ENCODE measurements around the gene NUP85. TPM values are rescaled to one million over a fixed set of nuclear protein-coding genes. Genes with fewer than 3 reads are reported as not detected.
"Not testable (repeated sequence)": the region's sequence is repeated elsewhere in the genome, so short reads cannot be mapped to it uniquely, and the experiment has no call there.

NUP85 gene
- total RNA-seq, 1 donor from 2014 or later, result 44.3 TPM

- H3K4me2 ChIP-seq (ENCODE audit: low read length); H3K9me3 Mint-ChIP-seq (ENCODE audit: unreplicated experiment); H3K36me3 ChIP-seq (ENCODE audit: insufficient read depth, low read length); DNase-seq (ENCODE audit: low read depth); H2AFZ ChIP-seq (ENCODE audit: low read depth, low read length); FAIRE-seq; H3K9ac ChIP-seq (ENCODE audit: low read length); H3K27ac Mint-ChIP-seq (ENCODE audit: unreplicated experiment); H3K4me3 ChIP-seq (ENCODE audit: insufficient read depth, low read depth, low read length); H3K27me3 ChIP-seq (ENCODE audit: insufficient read depth, low read length); H3K27me3 Mint-ChIP-seq (ENCODE audit: low read depth, unreplicated experiment); H3K27ac ChIP-seq (ENCODE audit: low read depth, low read length); H3K9me3 ChIP-seq (ENCODE audit: insufficient read depth, low read depth, low read length); H3K36me3 Mint-ChIP-seq (ENCODE audit: low read depth, unreplicated experiment); H3K4me3 Mint-ChIP-seq (ENCODE audit: unreplicated experiment): not testable (repeated sequence)
- Histone ChIP-seq H3K4me1 (ENCODE audit: insufficient read depth, low read length) (peaks cover 10% of the 10 kb centered on the region), H4K20me1 (ENCODE audit: insufficient read depth, low read length) (peaks cover 26% of the 10 kb centered on the region), H3K79me2 (ENCODE audit: insufficient read depth, low read length) (peaks cover 52% of the 10 kb centered on the region)
- H3K4me1 Mint-ChIP-seq (ENCODE audit: low read depth, unreplicated experiment), result peaks cover 19% of the 10 kb centered on the region
Measured at GRCh38 chr17:75257228-75257627, 51.7 kb downstream of the NUP85 start.

DNA sequence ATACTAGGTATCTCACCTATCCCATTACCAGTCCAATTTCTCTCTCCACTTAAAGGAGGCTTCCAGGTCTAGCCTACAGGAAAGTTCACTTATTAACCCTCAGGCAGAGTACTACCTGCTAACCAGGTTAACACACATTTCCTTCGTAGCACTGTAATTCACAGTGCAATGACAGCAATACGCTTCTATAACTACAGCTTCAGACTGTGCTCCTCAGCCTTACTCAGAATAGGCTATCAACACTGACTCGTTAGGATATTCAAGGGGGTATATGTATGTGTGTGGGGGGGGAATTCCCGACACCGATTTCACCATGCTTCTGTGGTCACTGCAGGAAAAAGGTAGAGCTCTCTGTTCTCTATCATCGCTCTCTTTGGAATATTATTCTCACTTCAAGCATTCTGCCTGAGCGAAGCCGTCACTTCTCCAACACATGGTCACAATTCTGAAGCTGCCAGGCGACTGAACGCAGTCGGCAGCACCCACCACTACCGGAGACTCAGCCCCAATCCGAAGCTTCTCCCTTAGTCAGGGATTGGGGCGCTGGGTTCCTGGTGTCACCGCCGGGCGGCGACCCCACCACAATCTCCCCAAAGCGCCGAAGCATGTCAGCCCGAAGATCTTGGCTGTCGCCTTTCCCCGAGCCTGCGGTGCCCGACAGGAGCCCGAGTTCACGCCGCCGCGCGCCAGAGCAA lies 55.3 kb downstream of the NUP85 start:
- peak overlapping the region; percentile 94 for H3K4me2 ChIP-seq (ENCODE audit: low read length)
- peak overlapping the region; percentile 97 for H2AFZ ChIP-seq (ENCODE audit: low read depth, low read length)
- H3K27ac ChIP-seq (ENCODE audit: low read depth, low read length), result peak overlapping the region; percentile 100
- H3K4me3 ChIP-seq (ENCODE audit: insufficient read depth, low read depth, low read length), result peak overlapping the region; percentile 93
- Mint-ChIP-seq H3K4me1 (ENCODE audit: low read depth, unreplicated experiment) (peaks cover 26% of the 10 kb centered on the region), H3K9me3 (ENCODE audit: unreplicated experiment) (no peaks in the 10 kb centered on the region), H3K27me3 (ENCODE audit: low read depth, unreplicated experiment) (no peaks in the 10 kb centered on the region), H3K4me3 (ENCODE audit: unreplicated experiment) (peak overlapping the region; percentile 91), H3K27ac (ENCODE audit: unreplicated experiment) (peak overlapping the region; percentile 98), H3K36me3 (ENCODE audit: low read depth, unreplicated experiment) (no peaks in the 10 kb centered on the region)
- no peak for TF ChIP-seq EZH2 (IDR thresholded peaks at IDR 0.05; ENCODE audit: insufficient read depth, low read length)
- TF ChIP-seq CTCF (IDR thresholded peaks at IDR 0.05; ENCODE audit: insufficient read depth, low read depth, low read length), result no peak
- DNase-seq (ENCODE audit: low read depth) (no peak), FAIRE-seq (no peak)
- no peaks in the 10 kb centered on the region for H3K9me3 ChIP-seq (ENCODE audit: insufficient read depth, low read depth, low read length)
- no peaks in the 10 kb centered on the region for H3K27me3 ChIP-seq (ENCODE audit: insufficient read depth, low read length)
- H4K20me1 ChIP-seq (ENCODE audit: insufficient read depth, low read length), result peaks cover 26% of the 10 kb centered on the region
- peak overlapping the region; percentile 97 for H3K9ac ChIP-seq (ENCODE audit: low read length)
- peaks cover 17% of the 10 kb centered on the region for H3K4me1 ChIP-seq (ENCODE audit: insufficient read depth, low read length)
- peaks cover 16% of the 10 kb centered on the region for H3K36me3 ChIP-seq (ENCODE audit: insufficient read depth, low read length)
- H3K79me2 ChIP-seq (ENCODE audit: insufficient read depth, low read length), result peaks cover 63% of the 10 kb centered on the region

DNA sequence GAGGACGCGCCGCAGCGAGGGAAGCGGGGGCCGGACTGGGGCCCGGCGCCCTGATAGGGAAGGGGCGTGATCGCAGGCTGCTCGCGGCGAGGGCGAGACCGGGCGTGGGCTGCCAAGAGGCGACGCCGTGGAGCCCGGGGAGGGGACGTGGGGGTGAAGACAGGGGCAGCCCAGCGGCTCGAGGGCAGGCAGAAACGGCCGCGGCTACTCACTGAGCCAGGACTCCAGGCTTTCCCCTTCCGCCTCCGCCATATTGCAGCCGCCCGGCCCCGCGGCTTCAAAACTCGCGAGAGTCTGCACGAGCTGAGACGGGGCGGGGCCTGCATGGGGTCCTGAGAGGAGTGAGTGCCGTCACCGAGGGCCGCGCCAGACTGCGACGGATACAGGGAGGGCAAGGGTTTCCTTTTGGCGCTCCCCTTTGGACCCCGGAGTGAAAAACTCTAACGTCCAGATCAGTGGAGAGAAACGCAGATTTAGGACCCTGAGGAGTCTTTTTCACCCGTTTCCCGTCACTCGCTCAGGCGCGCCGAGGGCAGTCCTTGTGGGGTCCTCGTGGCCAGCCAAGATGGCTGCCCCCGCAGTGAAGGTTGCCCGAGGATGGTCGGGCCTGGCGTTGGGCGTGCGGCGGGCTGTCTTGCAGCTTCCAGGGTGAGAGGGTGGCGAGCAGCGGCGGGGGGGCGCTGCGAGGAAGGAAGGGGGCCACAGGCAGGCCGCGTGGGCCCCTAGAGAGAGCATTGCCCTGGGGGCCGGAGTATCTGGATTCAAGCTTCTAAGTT lies 56.0 kb downstream of the NUP85 start, which contains the start of the genes GGA3 and MRPS7:
TSS of gene GGA3 (minus strand) at position 271 of the 776 bp plus-strand sequence. CDS start at position 252, 19 bp downstream.
TSS of gene MRPS7 (plus strand) at position 544 of the 776 bp plus-strand sequence. CDS start at position 566, 22 bp downstream.
- H3K36me3 Mint-ChIP-seq (ENCODE audit: low read depth, unreplicated experiment), result no peaks in the 10 kb centered on the region
- peak within 1 kb of the TSS; percentile 98 for H3K27ac Mint-ChIP-seq (ENCODE audit: unreplicated experiment)
- H3K27me3 ChIP-seq (ENCODE audit: insufficient read depth, low read length), result no peaks in the 10 kb centered on the region
- no peaks in the 10 kb centered on the region for H3K9me3 Mint-ChIP-seq (ENCODE audit: unreplicated experiment)
- H3K4me3 ChIP-seq (ENCODE audit: insufficient read depth, low read depth, low read length), result peak within 1 kb of the TSS; percentile 93
- peaks cover 30% of the 10 kb centered on the region for H4K20me1 ChIP-seq (ENCODE audit: insufficient read depth, low read length)
- no peak for TF ChIP-seq CTCF (IDR thresholded peaks at IDR 0.05; ENCODE audit: insufficient read depth, low read depth, low read length)
- TF ChIP-seq EZH2 (IDR thresholded peaks at IDR 0.05; ENCODE audit: insufficient read depth, low read length), result no peak
- FAIRE-seq (no peak), DNase-seq (ENCODE audit: low read depth) (peak; percentile 76)
- H2AFZ ChIP-seq (ENCODE audit: low read depth, low read length), result peak within 1 kb of the TSS; percentile 97
- peaks cover 19% of the 10 kb centered on the region for H3K4me1 Mint-ChIP-seq (ENCODE audit: low read depth, unreplicated experiment)
- H3K9ac ChIP-seq (ENCODE audit: low read length), result peak within 1 kb of the TSS; percentile 97
- peaks cover 23% of the 10 kb centered on the region for H3K36me3 ChIP-seq (ENCODE audit: insufficient read depth, low read length)
- peaks cover 59% of the 10 kb centered on the region for H3K79me2 ChIP-seq (ENCODE audit: insufficient read depth, low read length)
- no peaks in the 10 kb centered on the region for H3K27me3 Mint-ChIP-seq (ENCODE audit: low read depth, unreplicated experiment)
- H3K4me1 ChIP-seq (ENCODE audit: insufficient read depth, low read length), result peaks cover 17% of the 10 kb centered on the region
- H3K4me3 Mint-ChIP-seq (ENCODE audit: unreplicated experiment), result peak within 1 kb of the TSS; percentile 91
- H3K4me2 ChIP-seq (ENCODE audit: low read length), result peak within 1 kb of the TSS; percentile 94
- H3K27ac ChIP-seq (ENCODE audit: low read depth, low read length), result peak within 1 kb of the TSS; percentile 100
- no peaks in the 10 kb centered on the region for H3K9me3 ChIP-seq (ENCODE audit: insufficient read depth, low read depth, low read length)
